Activated naive CD4-positive, alpha-beta T cell treated with anti-CD3 and anti-CD28 coated beads, Interleukin-2, amount 50 U/mL, for 16 hours (primary cell): Measurements from ENCODE around the gene RSAD1.
A peak's percentile ranks its signal among the peaks of the same experiment; 100 is the strongest.

ENCODE experiments used
- DNase-seq: peaks from one replicate; pipeline ENCODE4 v3.0.0-alpha.2; 2020

RSAD1 gene

GRCh38 chr17:50498021-50498874 is 19.6 kb downstream of the RSAD1 start:
- DNase-seq: no peak

GRCh38 chr17:50499270-50499669 is 20.6 kb downstream of the RSAD1 start:
- no peak for DNase-seq

GRCh38 chr17:50499721-50500120 is 21.1 kb downstream of the RSAD1 start:
- DNase-seq: no peak

- peak; percentile 28 for DNase-seq
Measured at GRCh38 chr17:50501054-50501453, 22.4 kb downstream of the RSAD1 start.

GRCh38 chr17:50502301-50502990 is 23.8 kb downstream of the RSAD1 start:
- DNase-seq: no peak

GRCh38 chr17:50505591-50506130 is 27.0 kb downstream of the RSAD1 start:
- no peak for DNase-seq

GRCh38 chr17:50506298-50506697 is 27.6 kb downstream of the RSAD1 start:
- no peak for DNase-seq

GRCh38 chr17:50507871-50508572 is 29.4 kb downstream of the RSAD1 start, which contains the start of gene MYCBPAP:
Gene MYCBPAP, plus strand, starts transcription at chr17:50508439. Its CDS starts 236 bp downstream, at chr17:50508675.
- peak; percentile 80 for DNase-seq

GRCh38 chr17:50508573-50509460 is 30.2 kb downstream of the RSAD1 start:
- no peak for DNase-seq

GRCh38 chr17:50511058-50511457 is 32.4 kb downstream of the RSAD1 start:
- DNase-seq: peak; percentile 50

- no peak for DNase-seq
Measured at GRCh38 chr17:50513495-50513894, 34.8 kb downstream of the RSAD1 start.

- DNase-seq: no peak
Measured at GRCh38 chr17:50514388-50514787, 35.7 kb downstream of the RSAD1 start.

GRCh38 chr17:50514936-50515702 is 36.5 kb downstream of the RSAD1 start:
- no peak for DNase-seq

GRCh38 chr17:50517011-50517410 is 38.4 kb downstream of the RSAD1 start:
- no peak for DNase-seq

- DNase-seq: no peak
Measured at GRCh38 chr17:50517504-50518383, 39.1 kb downstream of the RSAD1 start.

GRCh38 chr17:50518384-50519023 is 39.8 kb downstream of the RSAD1 start:
- DNase-seq: no peak

GRCh38 chr17:50519141-50519834 is 40.6 kb downstream of the RSAD1 start:
- DNase-seq: no peak

GRCh38 chr17:50520483-50520882 is 41.8 kb downstream of the RSAD1 start:
- no peak for DNase-seq

- no peak for DNase-seq
Measured at GRCh38 chr17:50521514-50521913, 42.9 kb downstream of the RSAD1 start.
